Measurements from ENCODE around the gene PTGS2. TPM values are rescaled to one million over a fixed set of nuclear protein-coding genes. Genes with fewer than 3 reads are reported as not detected.

The PTGS2 gene
- total RNA-seq, 4 donors from 2014 or later = 0.76 to 1.7 (median 1.1) TPM

- H3K27ac ChIP-seq = no peak overlapping the region
- H3K9me3 ChIP-seq = no peaks in the 10 kb centered on the region
- no peaks in the 10 kb centered on the region for H3K27me3 ChIP-seq
- no peak overlapping the region for H3K4me3 ChIP-seq
- H3K36me3 ChIP-seq = no peaks in the 10 kb centered on the region
- no peak for DNase-seq
- no peaks in the 10 kb centered on the region for H3K4me1 ChIP-seq
- no peak for TF ChIP-seq POLR2A (IDR thresholded peaks at IDR 0.05)
Observed at GRCh38 chr1:186708694-186709097, 28.5 kb upstream of the PTGS2 start.

GRCh38 chr1:186703209-186703766 is 23.1 kb upstream of the PTGS2 start:
- no peaks in the 10 kb centered on the region for H3K36me3 ChIP-seq
- DNase-seq = no peak
- H3K27ac ChIP-seq = no peak overlapping the region
- H3K27me3 ChIP-seq = no peaks in the 10 kb centered on the region
- TF ChIP-seq CTCF (IDR thresholded peaks at IDR 0.05) (no peak), POLR2A (IDR thresholded peaks at IDR 0.05) (no peak)
- H3K9me3 ChIP-seq = no peaks in the 10 kb centered on the region
- H3K4me3 ChIP-seq = no peak overlapping the region
- no peaks in the 10 kb centered on the region for H3K4me1 ChIP-seq

- Histone ChIP-seq H3K36me3 (no peaks in the 10 kb centered on the region), H3K4me1 (no peaks in the 10 kb centered on the region), H3K9me3 (no peaks in the 10 kb centered on the region), H3K27ac (no peak overlapping the region), H3K4me3 (no peak overlapping the region), H3K27me3 (no peaks in the 10 kb centered on the region)
- no peak for DNase-seq
- no peak for TF ChIP-seq POLR2A (IDR thresholded peaks at IDR 0.05)
Observed at GRCh38 chr1:186700722-186701121, 20.5 kb upstream of the PTGS2 start.

GRCh38 chr1:186699519-186699918 is 19.3 kb upstream of the PTGS2 start:
- TF ChIP-seq CTCF (IDR thresholded peaks at IDR 0.05) (no peak), POLR2A (IDR thresholded peaks at IDR 0.05) (no peak)

GRCh38 chr1:186689907-186690306 is 9.7 kb upstream of the PTGS2 start:
- no peaks in the 10 kb centered on the region for H3K4me1 ChIP-seq
- H3K36me3 ChIP-seq = no peaks in the 10 kb centered on the region
- TF ChIP-seq POLR2A (IDR thresholded peaks at IDR 0.05) = no peak
- TF ChIP-seq CTCF (IDR thresholded peaks at IDR 0.05) = no peak
- no peaks in the 10 kb centered on the region for H3K27me3 ChIP-seq
- no peak overlapping the region for H3K4me3 ChIP-seq
- H3K9me3 ChIP-seq = no peaks in the 10 kb centered on the region
- no peak overlapping the region for H3K27ac ChIP-seq
- no peak for DNase-seq

More at GRCh38 chr1:186699519-186699918, 19.3 kb upstream of the PTGS2 start:
- Histone ChIP-seq H3K4me1 (no peaks in the 10 kb centered on the region), H3K9me3 (no peaks in the 10 kb centered on the region), H3K36me3 (no peaks in the 10 kb centered on the region), H3K27me3 (no peaks in the 10 kb centered on the region), H3K4me3 (no peak overlapping the region), H3K27ac (no peak overlapping the region)
- DNase-seq = no peak

- no peak overlapping the region for H3K27ac ChIP-seq
- no peak for TF ChIP-seq POLR2A (IDR thresholded peaks at IDR 0.05)
- DNase-seq = no peak
- H3K27me3 ChIP-seq = no peaks in the 10 kb centered on the region
- H3K4me1 ChIP-seq = no peaks in the 10 kb centered on the region
- H3K36me3 ChIP-seq = no peaks in the 10 kb centered on the region
- H3K9me3 ChIP-seq = no peaks in the 10 kb centered on the region
- H3K4me3 ChIP-seq = no peak overlapping the region
Observed at GRCh38 chr1:186689376-186689775, 9.2 kb upstream of the PTGS2 start.

- H3K4me1 ChIP-seq = no peaks in the 10 kb centered on the region
- TF ChIP-seq CTCF (IDR thresholded peaks at IDR 0.05) (no peak), POLR2A (IDR thresholded peaks at IDR 0.05) (no peak)
- no peaks in the 10 kb centered on the region for H3K9me3 ChIP-seq
- no peak for DNase-seq
- H3K4me3 ChIP-seq = no peak overlapping the region
- no peaks in the 10 kb centered on the region for H3K36me3 ChIP-seq
- no peaks in the 10 kb centered on the region for H3K27me3 ChIP-seq
- H3K27ac ChIP-seq = no peak overlapping the region
Observed at GRCh38 chr1:186683652-186684410, 3.6 kb upstream of the PTGS2 start.
